SK-N-SH (cell line): ENCODE results near the gene DNAJB11.

Experiments used
- CHD2 ChIP-seq: fragments of 150-350 bp; IDR thresholded peaks from 2 replicates; pipeline ENCODE4 v1.6.1; 2018; ENCODE audit warnings: low read length; ENCODE audit not compliant: partially characterized antibody
- CTCF ChIP-seq: fragments of 200-600 bp; sonication (generic); IDR thresholded peaks from 2 replicates; pipeline ENCODE4 v1.6.1; 2017; ENCODE audit warnings: antibody characterized with exemption, mild to moderate bottlenecking, moderate library complexity
- ELF1 ChIP-seq: IDR thresholded peaks from 2 replicates; pipeline ENCODE4 v1.4.0; 2012
- EP300 ChIP-seq, 2 experiments: IDR thresholded peaks; 2 replicates each; pipeline versions ENCODE4 v1.4.0 to v1.6.1; 2012; ENCODE audit warnings: borderline replicate concordance in 1 of 2, low read depth in 1 of 2, low read length in 1 of 2
- GABPA ChIP-seq: IDR thresholded peaks from 2 replicates; pipeline ENCODE4 v1.4.0; 2012; ENCODE audit warnings: low read depth, mild to moderate bottlenecking
- JUND ChIP-seq: IDR thresholded peaks from 2 replicates; pipeline ENCODE4 v1.4.0; 2012
- MXI1 ChIP-seq: IDR thresholded peaks from 2 replicates; pipeline ENCODE4 v1.6.1; 2012; ENCODE audit warnings: mild to moderate bottlenecking, low read depth, low read length, improper control_type of control experiment
- POLR2AphosphoS5 ChIP-seq: IDR thresholded peaks from 2 replicates; pipeline ENCODE4 v1.6.1; 2012; ENCODE audit warnings: low read depth, low read length
- TCF12 ChIP-seq: IDR thresholded peaks from 2 replicates; pipeline ENCODE4 v1.4.0; 2012
- TEAD4 ChIP-seq: IDR thresholded peaks from 2 replicates; pipeline ENCODE4 v1.4.0; 2012; ENCODE audit warnings: mild to moderate bottlenecking, borderline replicate concordance; ENCODE audit not compliant: insufficient read depth
- TF ChIP-seq, protein P1 (sequence below): fragments of 150-350 bp; IDR thresholded peaks from 2 replicates; pipeline ENCODE4 v1.6.1; 2016; ENCODE audit warnings: mild to moderate bottlenecking, low read depth, low read length
- TF ChIP-seq, protein P2 (sequence below): IDR thresholded peaks from 2 replicates; pipeline ENCODE4; 2012

GRCh38 chr3:186577521-186577920 lies 7.0 kb downstream of the DNAJB11 start:
- TF ChIP-seq, protein P1, sequence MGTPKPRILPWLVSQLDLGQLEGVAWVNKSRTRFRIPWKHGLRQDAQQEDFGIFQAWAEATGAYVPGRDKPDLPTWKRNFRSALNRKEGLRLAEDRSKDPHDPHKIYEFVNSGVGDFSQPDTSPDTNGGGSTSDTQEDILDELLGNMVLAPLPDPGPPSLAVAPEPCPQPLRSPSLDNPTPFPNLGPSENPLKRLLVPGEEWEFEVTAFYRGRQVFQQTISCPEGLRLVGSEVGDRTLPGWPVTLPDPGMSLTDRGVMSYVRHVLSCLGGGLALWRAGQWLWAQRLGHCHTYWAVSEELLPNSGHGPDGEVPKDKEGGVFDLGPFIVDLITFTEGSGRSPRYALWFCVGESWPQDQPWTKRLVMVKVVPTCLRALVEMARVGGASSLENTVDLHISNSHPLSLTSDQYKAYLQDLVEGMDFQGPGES, result no peak
- TF ChIP-seq TCF12, result no peak
- no peak for TF ChIP-seq ELF1
- no peak for TF ChIP-seq POLR2AphosphoS5
- TF ChIP-seq CHD2, result no peak
- TF ChIP-seq CTCF, result no peak
- no peak for TF ChIP-seq JUND
- TF ChIP-seq EP300 (IDR thresholded peaks at IDR 0.05; ENCODE audit: borderline replicate concordance in 1 of 2, low read depth in 1 of 2, low read length in 1 of 2), result no peak
- TF ChIP-seq, protein P2, sequence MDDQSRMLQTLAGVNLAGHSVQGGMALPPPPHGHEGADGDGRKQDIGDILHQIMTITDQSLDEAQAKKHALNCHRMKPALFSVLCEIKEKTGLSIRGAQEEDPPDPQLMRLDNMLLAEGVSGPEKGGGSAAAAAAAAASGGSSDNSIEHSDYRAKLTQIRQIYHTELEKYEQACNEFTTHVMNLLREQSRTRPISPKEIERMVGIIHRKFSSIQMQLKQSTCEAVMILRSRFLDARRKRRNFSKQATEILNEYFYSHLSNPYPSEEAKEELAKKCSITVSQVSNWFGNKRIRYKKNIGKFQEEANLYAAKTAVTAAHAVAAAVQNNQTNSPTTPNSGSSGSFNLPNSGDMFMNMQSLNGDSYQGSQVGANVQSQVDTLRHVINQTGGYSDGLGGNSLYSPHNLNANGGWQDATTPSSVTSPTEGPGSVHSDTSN, result no peak
- no peak for TF ChIP-seq TEAD4
- no peak for TF ChIP-seq GABPA
- no peak for TF ChIP-seq MXI1
